ENCODE results near the gene VPS4A.
"Not testable (repeated sequence)": the region's sequence is repeated elsewhere in the genome, so short reads cannot be mapped to it uniquely, and the experiment has no call there.

The VPS4A gene

DNA sequence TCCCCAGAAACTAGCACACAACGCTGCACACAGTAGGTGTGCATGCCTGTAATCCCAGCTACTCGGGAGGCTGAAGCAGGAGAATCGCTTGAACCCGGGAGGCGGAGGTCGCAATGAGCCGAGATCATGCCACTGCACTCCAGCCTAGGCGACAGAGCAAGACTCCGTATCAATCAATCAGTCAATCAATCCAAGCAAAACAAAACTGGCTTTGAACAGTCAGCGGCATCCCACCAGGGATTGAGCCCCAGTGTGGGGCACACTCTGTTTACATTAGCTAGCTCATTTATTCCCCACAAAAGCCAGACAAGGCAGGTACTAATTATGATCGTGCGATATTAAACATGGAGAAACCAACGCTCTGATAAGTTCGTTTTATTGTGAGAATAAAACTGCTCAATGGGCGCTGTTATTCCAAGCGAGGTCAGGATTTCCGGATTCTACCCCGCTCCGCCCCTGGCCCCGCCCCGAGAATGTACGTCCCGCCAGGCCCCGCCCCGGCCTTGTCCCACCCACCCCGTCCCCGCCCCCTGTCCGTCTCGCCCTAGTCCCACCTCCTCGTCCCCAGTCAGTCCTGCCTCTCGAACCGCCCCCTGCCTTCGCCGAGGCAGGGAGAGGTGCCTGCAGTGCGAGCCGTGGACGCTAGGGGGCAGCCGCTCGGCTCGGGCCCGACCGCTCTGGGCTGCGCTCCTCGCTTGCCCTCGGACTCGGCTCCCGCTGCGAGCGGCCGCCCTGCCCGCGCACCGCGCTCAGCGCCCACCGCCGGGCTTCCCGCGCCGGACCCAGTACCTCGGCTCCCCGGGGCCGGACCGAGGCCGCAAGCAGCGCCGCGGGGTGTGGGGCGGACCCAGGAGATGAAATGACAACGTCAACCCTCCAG is at the start of gene VPS4A:
TSS of gene VPS4A (plus strand) at position 698 of the 880 bp plus-strand sequence. CDS start at position 860, 162 bp downstream.
- peak; percentile 99 for DNase-seq

DNA sequence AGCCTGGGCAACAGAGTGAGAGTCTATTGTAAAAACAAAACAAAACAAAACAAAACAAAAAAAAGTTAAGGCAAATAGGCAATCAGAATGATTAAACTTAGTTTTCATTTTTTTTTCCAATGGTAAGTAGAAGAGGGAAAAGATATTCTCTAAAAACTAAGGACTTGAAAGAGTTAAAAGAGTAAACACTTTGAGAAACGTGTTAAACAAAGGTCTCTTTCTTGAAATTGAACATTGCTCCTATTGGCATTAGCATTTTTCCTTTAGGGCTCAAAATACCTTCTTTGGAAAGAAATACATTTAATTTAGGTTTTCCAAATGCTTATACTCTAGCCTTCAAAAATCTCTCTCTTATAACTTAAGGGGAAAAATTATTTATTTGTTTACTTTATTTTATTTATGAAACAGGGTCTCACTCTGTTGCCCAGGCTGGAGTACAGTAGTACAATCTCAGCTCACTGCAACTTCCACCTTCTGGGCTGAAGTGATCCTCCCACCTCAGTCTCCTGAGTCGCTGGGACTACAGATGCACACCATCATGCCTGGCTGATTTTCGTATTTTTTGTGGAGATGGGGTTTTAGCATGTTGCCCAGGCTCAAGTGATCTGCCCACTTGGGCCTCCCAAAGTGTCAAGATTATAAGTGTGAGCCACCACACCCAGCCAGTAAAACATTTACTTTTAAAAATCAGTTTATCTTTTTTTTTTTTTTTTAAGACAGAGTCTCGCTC is 44.7 kb upstream of the VPS4A start:
- DNase-seq = no peak

DNA sequence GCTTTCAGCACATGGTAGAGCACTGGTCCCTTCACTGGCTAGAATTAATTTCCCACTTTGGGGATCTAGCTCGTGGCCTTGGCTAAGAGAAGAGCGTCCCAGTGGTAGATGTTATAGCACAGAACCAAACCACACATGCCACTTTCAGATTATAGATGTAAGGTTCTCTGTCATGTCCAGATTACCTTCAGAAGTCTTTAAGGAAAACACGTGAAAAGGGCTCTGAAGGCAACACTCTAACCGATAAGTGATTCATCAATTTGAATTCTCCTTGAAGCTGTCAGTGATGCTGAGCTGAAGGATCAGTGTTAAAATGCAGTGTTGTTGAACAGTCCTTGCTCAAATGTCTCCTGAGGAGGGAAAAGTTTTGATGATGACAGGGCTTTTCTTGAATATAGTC is 43.5 kb upstream of the VPS4A start:
- DNase-seq = no peak

DNA sequence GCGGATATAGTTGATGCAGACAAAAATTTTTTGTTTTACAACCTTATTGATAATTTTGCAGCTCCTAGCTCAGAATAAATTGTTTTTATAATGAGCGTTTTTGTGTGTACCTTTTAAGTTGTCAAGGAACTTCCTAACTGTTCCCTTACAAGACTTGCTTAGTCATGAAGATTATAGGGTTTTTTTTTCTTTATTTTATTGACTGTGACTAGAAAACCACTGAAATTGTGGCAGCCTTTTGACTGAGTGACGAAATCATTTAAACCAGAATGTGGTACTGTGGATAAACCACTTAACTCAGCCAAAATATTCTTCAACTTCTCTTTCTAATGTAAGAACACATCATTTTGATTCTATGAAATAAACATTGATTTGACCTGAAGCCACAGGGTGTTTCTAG is 40.8 kb upstream of the VPS4A start:
- no peak for DNase-seq

DNA sequence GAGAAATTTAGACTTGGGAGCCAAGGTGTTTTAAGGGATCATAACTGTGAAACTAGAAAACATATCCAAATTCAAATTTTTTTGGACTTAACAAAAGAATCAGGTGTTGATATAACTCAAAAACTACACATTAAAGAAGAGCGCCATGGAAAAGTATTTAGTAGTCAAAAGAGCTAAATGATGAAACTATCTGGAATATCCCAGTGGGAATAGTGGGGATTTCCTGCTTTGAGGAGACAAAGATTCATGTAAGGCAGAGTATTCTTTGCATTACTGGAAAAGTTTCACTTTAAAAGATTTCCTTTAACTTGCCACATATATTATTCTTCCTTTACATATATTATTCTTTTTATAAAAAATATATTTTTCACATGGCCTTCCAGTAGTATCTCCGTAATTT is 40.3 kb upstream of the VPS4A start:
- no peak for DNase-seq

GRCh38 chr16:69273009-69273408 is 38.1 kb upstream of the VPS4A start:
- DNase-seq = no peak

DNA sequence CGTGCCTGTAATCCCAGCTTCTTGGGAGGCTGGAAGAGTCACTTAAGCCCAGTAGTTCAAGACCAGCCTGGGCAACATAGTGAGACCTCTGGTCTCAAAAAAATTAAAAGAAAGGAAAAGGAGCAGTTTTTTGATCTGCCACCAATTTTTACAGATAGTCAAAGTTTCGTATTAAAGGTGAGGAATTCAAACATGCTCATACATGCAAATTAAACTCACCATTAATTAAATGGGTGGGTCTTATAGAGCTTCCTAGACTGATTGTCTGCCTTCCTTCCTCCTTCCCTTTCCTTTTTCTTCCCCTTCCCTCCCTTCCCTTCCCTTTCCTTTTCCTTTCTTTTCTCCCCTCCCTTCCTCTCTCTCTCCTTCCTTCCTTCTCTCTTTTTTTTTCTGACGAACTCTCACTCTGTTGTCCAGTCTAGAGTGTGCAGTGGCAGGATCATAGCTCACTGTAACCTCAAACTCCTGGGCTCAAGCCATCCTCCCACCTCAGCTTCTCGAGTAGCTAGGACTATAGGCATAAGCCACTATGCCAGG is 36.4 kb upstream of the VPS4A start:
- no peak for DNase-seq

DNA sequence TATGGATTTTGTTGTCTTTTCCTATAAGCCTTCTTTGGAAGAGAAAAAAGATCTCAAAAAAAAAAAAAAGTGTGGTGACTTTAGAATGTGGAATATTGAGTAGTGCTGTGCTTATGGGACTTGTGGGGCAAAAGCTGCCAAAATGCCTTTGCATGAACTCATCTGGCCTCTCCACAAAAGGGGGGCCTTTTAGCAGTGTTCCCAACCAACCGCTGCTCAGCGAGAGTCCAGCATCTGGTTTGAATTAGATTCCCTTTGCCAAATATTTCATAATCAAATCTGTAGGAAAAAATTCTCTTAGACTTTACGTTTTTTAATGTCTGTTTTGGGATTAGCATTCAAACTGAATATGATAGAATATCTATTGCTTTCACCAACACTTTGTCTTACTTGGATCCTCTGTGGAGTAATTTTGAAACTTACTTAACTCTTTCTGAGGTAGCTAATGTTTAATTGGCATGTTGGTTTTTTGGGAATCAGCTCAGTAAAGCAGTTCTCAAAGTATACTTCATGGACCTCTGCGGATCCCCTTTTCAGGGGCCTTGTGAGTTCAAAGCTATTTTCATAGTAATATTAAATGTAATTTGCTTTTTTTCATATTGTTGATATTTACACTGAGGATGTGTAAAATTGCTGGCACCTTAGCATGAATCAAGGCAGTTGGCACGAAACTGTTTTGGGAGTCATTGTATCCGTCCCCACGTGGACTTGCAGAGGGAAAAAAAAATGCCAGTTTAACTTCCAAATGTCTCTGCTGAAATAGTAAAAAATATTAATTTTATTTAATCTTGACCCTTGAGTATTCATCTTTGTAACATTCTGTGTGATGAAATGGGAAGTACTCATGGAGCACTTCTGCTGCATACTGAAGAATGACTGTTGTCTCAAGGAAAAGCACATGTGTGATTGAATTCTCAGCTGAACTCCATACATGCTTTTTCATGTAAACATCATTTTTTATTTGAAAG is 34.7 kb upstream of the VPS4A start:
- DNase-seq = no peak

- no peak for DNase-seq
Observed at GRCh38 chr16:69277413-69277812, 33.7 kb upstream of the VPS4A start.

GRCh38 chr16:69283851-69284250 is 27.3 kb upstream of the VPS4A start:
- DNase-seq = no peak

DNA sequence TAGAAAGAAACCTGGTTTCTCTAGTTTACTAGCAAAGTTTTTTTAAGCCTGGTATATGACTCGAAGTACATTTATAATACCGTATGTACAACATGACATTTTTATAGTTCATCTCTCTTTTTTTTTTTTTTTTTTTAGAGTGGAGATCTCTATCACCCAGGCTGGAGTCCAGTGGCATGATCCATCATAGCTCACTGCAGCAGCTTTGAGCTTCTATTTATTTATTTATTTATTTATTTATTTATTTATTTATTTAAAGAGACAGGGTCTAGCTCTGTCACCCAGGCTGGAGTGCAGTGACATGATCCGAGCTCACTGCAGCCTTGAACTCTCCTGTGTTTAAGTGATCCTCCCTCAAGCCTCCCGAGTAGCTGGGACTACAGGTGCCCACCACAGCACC is 25.9 kb upstream of the VPS4A start:
- no peak for DNase-seq

DNA sequence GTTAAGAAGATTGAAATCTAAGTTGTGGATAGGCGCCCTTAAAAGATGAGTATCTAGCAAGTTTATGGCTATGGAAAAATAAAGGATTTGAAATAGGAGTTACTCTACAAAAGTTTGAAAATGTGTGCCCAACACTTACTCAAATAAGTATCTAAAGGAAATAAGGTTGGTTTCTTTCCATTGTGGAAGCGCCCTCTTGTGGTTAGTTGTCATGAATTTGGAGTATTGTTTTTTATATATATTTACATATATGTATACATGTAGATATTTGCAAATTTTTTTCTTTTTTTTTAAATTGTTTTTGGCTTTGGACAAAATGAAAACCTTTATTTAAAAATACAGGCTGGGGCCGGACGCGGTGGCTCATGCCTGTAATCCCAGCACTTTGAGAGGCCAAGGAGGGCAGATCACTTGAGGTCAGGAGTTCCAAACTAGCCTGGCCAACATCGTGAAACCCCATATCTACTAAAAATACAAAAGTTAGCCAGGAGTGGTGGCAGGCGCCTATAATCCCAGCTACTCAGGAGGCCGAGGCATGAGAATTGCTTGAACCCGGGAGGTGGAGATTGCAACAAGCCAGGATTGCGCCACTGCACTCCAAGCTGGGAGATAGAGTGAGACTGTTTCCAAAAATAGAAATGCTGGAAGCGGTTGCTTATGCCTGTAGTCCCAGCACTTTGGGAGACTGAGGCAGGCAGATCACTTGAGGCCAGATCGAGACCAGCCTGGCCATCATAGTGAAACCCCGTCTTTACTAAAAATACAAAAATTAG is 24.0 kb upstream of the VPS4A start:
- peak; percentile 19 for DNase-seq

- DNase-seq = not testable (repeated sequence)
Observed at GRCh38 chr16:69291657-69292056, 19.5 kb upstream of the VPS4A start.

DNA sequence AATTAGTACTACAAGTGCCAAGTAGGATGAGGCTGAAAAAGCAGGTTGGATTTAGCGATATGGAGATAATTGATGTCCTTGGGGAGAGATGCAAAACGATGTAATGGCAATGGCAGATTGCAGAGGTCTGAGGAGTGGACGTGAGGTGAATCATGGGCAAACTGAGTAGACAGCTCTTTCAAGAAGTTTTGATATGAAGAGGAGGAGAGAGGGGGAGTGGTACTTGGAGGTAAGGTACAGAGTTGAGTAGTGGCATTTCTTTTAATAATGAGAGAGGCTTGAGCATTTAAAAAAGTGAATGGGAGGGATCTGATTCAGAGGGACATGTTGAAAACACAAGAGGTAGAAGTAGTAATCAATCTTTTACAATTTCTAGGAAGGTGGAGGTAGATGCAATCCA is 17.7 kb upstream of the VPS4A start:
- DNase-seq = no peak

DNA sequence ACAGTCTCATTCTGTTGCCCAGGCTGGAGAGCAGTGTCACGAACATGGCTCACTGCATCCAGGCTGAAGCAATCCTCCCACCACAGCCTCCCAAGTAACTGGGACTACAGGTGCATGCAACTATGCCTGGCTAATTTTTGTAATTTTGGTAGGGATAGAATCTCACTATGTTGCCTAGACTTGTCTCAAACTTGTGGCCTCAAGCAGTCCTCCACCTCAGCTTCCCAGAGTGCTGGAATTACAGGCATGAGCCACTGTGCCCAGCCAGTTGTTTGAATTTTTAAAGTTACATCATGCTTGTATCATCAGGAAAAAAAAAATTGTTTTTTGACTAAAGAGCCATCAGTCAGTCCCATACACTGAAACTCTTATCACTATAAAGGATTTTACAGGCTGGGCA is 17.1 kb upstream of the VPS4A start:
- DNase-seq = no peak

- not testable (repeated sequence) for DNase-seq
Observed at GRCh38 chr16:69296771-69297170, 14.4 kb upstream of the VPS4A start.

DNA sequence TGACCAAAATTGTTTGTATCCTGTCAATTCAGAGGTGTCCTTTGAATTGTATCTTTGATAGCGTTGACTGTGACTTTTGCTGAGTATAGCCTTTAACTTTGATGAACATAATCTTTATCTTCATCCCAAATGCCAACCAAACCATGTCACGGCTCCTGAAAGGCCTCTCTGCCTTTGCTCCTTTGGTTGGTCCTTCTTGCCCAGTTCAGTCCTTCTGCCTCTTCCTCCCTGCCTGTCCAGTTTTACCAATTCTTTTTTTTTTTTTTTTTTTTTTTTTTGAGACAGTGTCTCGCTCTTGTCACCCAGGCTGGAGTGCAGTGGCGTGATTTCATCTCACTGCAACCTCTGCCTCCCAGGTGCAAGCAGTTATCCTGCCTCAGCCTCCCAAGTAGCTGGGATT is 12.9 kb upstream of the VPS4A start:
- no peak for DNase-seq

GRCh38 chr16:69301187-69301586 is 10.0 kb upstream of the VPS4A start:
- no peak for DNase-seq

DNA sequence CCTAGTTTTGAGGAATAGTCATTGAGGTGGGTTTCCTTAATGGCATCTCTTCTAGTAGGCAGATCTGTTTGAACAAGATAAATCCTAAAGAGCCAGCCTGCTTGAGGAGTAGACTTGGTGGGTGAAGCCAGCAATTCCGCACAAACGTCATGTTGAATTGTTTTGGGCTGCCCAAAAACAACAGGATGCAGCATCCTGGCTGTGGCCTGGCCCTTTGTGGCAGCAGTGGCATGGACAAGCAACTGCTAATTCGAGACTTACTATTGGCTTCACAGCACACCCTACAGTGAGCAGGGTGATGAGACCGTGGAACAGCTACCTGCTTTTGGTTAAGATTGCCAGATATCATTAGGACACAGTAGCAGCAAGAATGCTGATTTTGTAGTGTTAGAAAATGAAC is 9.3 kb upstream of the VPS4A start:
- no peak for DNase-seq

GRCh38 chr16:69302301-69302700 is 8.8 kb upstream of the VPS4A start:
- no peak for DNase-seq

GRCh38 chr16:69306031-69306430 is 5.1 kb upstream of the VPS4A start:
- no peak for DNase-seq

- no peak for DNase-seq
Observed at GRCh38 chr16:69307091-69307490, 4.1 kb upstream of the VPS4A start.

Data from activated T-cell treated with anti-CD3 and anti-CD28 coated beads, Interleukin-2, amount 50 U/mL, for 1 hour (primary cell).